HepG2 (cell line): ENCODE results near the gene IDNK. TPM values are rescaled to one million over a fixed set of nuclear protein-coding genes. Genes with fewer than 3 reads are reported as not detected.

Experiments used
- ATM ChIP-seq: fragments of 450-650 bp; IDR thresholded peaks from 2 replicates; pipeline ENCODE4 v1.7.1; 2017; ENCODE audit warnings: mild to moderate bottlenecking, borderline replicate concordance
- E2F5 ChIP-seq: sonication (generic); formaldehyde crosslinking; conservative IDR thresholded peaks from 2 replicates; pipeline ENCODE4 v1.4.0; 2020; ENCODE audit warnings: missing genetic modification reagents
- FLYWCH1 ChIP-seq: sonication (generic); formaldehyde crosslinking; IDR thresholded peaks from 2 replicates; pipeline ENCODE4 v1.8.1; 2023; ENCODE audit warnings: mild to moderate bottlenecking, missing genetic modification reagents
- GZF1 ChIP-seq: sonication (generic); formaldehyde crosslinking; IDR thresholded peaks from 2 replicates; pipeline ENCODE4 v1.5.1; 2020; ENCODE audit warnings: mild to moderate bottlenecking, missing genetic modification reagents
- HBP1 ChIP-seq: IDR thresholded peaks from 2 replicates; pipeline ENCODE4 v1.6.1; 2016; ENCODE audit warnings: low read depth, control low read depth
- HDAC2 ChIP-seq: sonication (generic); formaldehyde crosslinking; IDR thresholded peaks from 2 replicates; pipeline ENCODE4 v1.4.0; 2020; ENCODE audit warnings: missing genetic modification reagents
- JDP2 ChIP-seq: sonication (generic); formaldehyde crosslinking; IDR thresholded peaks from 2 replicates; pipeline ENCODE4 v1.8.1; 2022; ENCODE audit warnings: missing genetic modification reagents, borderline replicate concordance
- NCOR1 ChIP-seq: fragments of 200-600 bp; sonication (generic); IDR thresholded peaks from 2 replicates; pipeline ENCODE4 v1.7.0; 2017; ENCODE audit warnings: antibody characterized with exemption, low read length, borderline replicate concordance
- PLRG1 ChIP-seq: fragments of 450-650 bp; conservative IDR thresholded peaks from 2 replicates; pipeline ENCODE4 v1.6.1; 2016
- SNAPC4 ChIP-seq: sonication (generic); formaldehyde crosslinking; IDR thresholded peaks from 2 replicates; pipeline ENCODE4 v1.4.0; 2020; ENCODE audit warnings: mild to moderate bottlenecking, missing genetic modification reagents
- SSRP1 ChIP-seq: IDR thresholded peaks from 2 replicates; pipeline ENCODE4 v1.6.1; 2016; ENCODE audit warnings: control low read depth
- TAF1 ChIP-seq: sonication (generic); formaldehyde crosslinking; IDR thresholded peaks from 2 replicates; pipeline ENCODE4 v1.4.0; 2020; ENCODE audit warnings: missing genetic modification reagents
- TSC22D2 ChIP-seq: sonication (generic); formaldehyde crosslinking; IDR thresholded peaks from 2 replicates; pipeline ENCODE4 v1.5.1; 2020; ENCODE audit warnings: missing genetic modification reagents, mild to moderate bottlenecking, borderline replicate concordance
- ZBTB26 ChIP-seq: IDR thresholded peaks from 2 replicates; pipeline ENCODE4 v1.6.1; 2016; ENCODE audit warnings: missing compliant biosample characterization, missing genetic modification reagents, borderline replicate concordance
- ZFAT ChIP-seq: sonication (generic); formaldehyde crosslinking; conservative IDR thresholded peaks from 2 replicates; pipeline ENCODE4 v1.8.1; 2023; ENCODE audit warnings: missing genetic modification reagents, inconsistent platforms
- ZNF280B ChIP-seq: sonication (generic); formaldehyde crosslinking; IDR thresholded peaks from 2 replicates; pipeline ENCODE4 v1.5.0; 2020; ENCODE audit warnings: missing genetic modification reagents, mild to moderate bottlenecking, borderline replicate concordance
- ZNF296 ChIP-seq: sonication (generic); formaldehyde crosslinking; conservative IDR thresholded peaks from 2 replicates; pipeline ENCODE4 v1.5.0; 2020; ENCODE audit warnings: mild to moderate bottlenecking, missing genetic modification reagents
- ZNF605 ChIP-seq: sonication (generic); formaldehyde crosslinking; IDR thresholded peaks from 2 replicates; pipeline ENCODE4 v1.8.0; 2022; ENCODE audit warnings: mild to moderate bottlenecking, missing genetic modification reagents
- ZNF773 ChIP-seq: sonication (generic); formaldehyde crosslinking; IDR thresholded peaks from 2 replicates; pipeline ENCODE4 v1.4.0; 2020; ENCODE audit warnings: missing genetic modification reagents, borderline replicate concordance
- polyA plus RNA-seq, 8 experiments: library from polyadenylated mRNA; depleted of rRNA in 3 of 8; stranded (reverse) in 7 of 8; unstranded in 1 of 8; fragments of >200 nt; fragmentation: Illumina TruSeq in 4 of 8; extraction: Trizol in 4 of 8; gene quantifications; 2 replicates each; pipeline versions ENCODE4 v1.2.1 to v1.2.3, GENCODE V29; 2011 to 2016; ENCODE audit warnings: low read depth in 4 of 8, missing spikeins in 1 of 8, mixed read lengths in 1 of 8; ENCODE audit not compliant: insufficient read depth in 1 of 8
- total RNA-seq, 5 experiments: library from RNA; depleted of rRNA; stranded (reverse); fragments of >200 nt; fragmentation: Illumina TruSeq; extraction: Trizol; gene quantifications; 2 replicates each; pipeline ENCODE4 v1.2.3, GENCODE V29; 2016; ENCODE audit warnings: low read depth in 1 of 5

Gene IDNK
- total and polyA plus RNA-seq, 2 of the 13 experiments (the other 11 are each of a cell fraction or from before 2014, with no cell fraction given) = 3.1 to 4.8 TPM

- peak; percentile 21 for TF ChIP-seq E2F5 (CRISPR knock-in tag)
- peak; percentile 76 for TF ChIP-seq ZNF605 (CRISPR knock-in tag)
- peak; percentile 42; the same call in 1 of the 2 replicates for TF ChIP-seq HDAC2 (CRISPR knock-in tag)
- TF ChIP-seq TSC22D2 = no peak
- TF ChIP-seq ZNF280B (CRISPR knock-in tag) = peak; percentile 55
- 0 out of 2 replicates have a peak, but pooled peaks have one; percentile 34 for TF ChIP-seq ZNF296
- 0 out of 2 replicates have a peak, but pooled peaks have one; percentile 15 for TF ChIP-seq ZBTB26 (CRISPR knock-in tag)
- TF ChIP-seq HBP1 (CRISPR knock-in tag) = peak; percentile 32; the same call in 1 of the 2 replicates
- TF ChIP-seq SSRP1 (CRISPR knock-in tag) = no peak; the same call in 1 of the 2 replicates
- TF ChIP-seq PLRG1 = no peak
- TF ChIP-seq NCOR1 = peak; percentile 31; the same call in 1 of the 2 replicates
- no peak for TF ChIP-seq ATM
- TF ChIP-seq TAF1 (CRISPR knock-in tag) = peak; percentile 53
- no peak for TF ChIP-seq JDP2
- TF ChIP-seq ZNF773 (CRISPR knock-in tag) = no peak
- TF ChIP-seq GZF1 = no peak
- no peak for TF ChIP-seq ZFAT (CRISPR knock-in tag)
- TF ChIP-seq SNAPC4 (CRISPR knock-in tag) = 0 out of 2 replicates have a peak, but pooled peaks have one; percentile 28
- no peak for TF ChIP-seq FLYWCH1 (CRISPR knock-in tag)
These were observed at the start of gene IDNK (continued) for GRCh38 chr9:83622939-83623678.
